Measurements from ENCODE around the gene SOS2.

GRCh38 chr14:50254248-50254647 is 22.9 kb upstream of the SOS2 start:
- no peak for TF ChIP-seq CTCF (optimal IDR thresholded peaks at IDR 0.05 in 1 of 3, IDR thresholded peaks at IDR 0.05 in 1 of 3, conservative IDR thresholded peaks at IDR 0.05 in 1 of 3; ENCODE audit: extremely low read depth in 1 of 3, insufficient read depth in 2 of 3, low read length in 3 of 3)
- TF ChIP-seq EZH2 (IDR thresholded peaks at IDR 0.05; ENCODE audit: low read length) = no peak

Data from keratinocyte (primary cell).